GM10248 (cell line): ENCODE results near the gene BIN2.

Experiments used
- CTCF ChIA-PET: fragments of 300-600 bp; sonication (Branson Sonifier 250); formaldehyde crosslinking; extraction: SDS; loops from one replicate; lab custom pipeline; 2021; ENCODE audit warnings: antibody characterized with exemption; lab: Yijun Ruan, JAX
- POLR2A ChIA-PET: fragments of 350-650 bp; sonication (Branson Sonifier 250); formaldehyde crosslinking; extraction: SDS; loops from one replicate; lab custom pipeline; 2020; ENCODE audit warnings: antibody characterized with exemption; lab: Yijun Ruan, JAX
- DNase-seq: peaks from one replicate; pipeline ENCODE4 v3.0.0; 2012; ENCODE audit errors: extremely low spot score
- CTCF ChIP-seq: IDR thresholded peaks from 2 replicates; pipeline ENCODE4 v1.5.1; 2012; ENCODE audit warnings: mild to moderate bottlenecking, low read depth; ENCODE audit errors: extremely low read depth, missing control alignments, control extremely low read depth

BIN2 gene

GRCh38 chr12:51368640-51369517, 44.9 kb upstream of the BIN2 start:
- DNase-seq = peak; percentile 97
- POLR2A ChIA-PET = interaction anchor here (1.0 to 1.1 kb wide), 2 partner anchors 21 to 286 kb away, joined by 4 to 8 read pairs; partner anchors contain the start of gene CSRNP2

GRCh38 chr12:51365276-51365675, 41.3 kb upstream of the BIN2 start:
- no peak for TF ChIP-seq CTCF
- ChIA-PET CTCF (interaction anchor here (1.5 to 2.2 kb wide), 3 partner anchors 12 to 25 kb away, joined by 4 to 10 read pairs (median 4); no protein-coding TSS in a partner anchor), POLR2A (no interaction called here)
- DNase-seq = no peak

More at GRCh38 chr12:51368640-51369517, 44.9 kb upstream of the BIN2 start:
- no peak for TF ChIP-seq CTCF
- CTCF ChIA-PET = interaction anchor here (0.7 to 1.4 kb wide), 7 partner anchors 8 to 99 kb away, joined by 3 to 4 read pairs (median 3); no protein-coding TSS in a partner anchor

GRCh38 chr12:51364001-51364400, 40.0 kb upstream of the BIN2 start:
- ChIA-PET POLR2A (no interaction called here), CTCF (interaction anchor here (1.5 to 2.2 kb wide), 3 partner anchors 11 to 23 kb away, joined by 4 to 10 read pairs (median 4); no protein-coding TSS in a partner anchor)

GRCh38 chr12:51362747-51363342, 38.9 kb upstream of the BIN2 start:
- POLR2A ChIA-PET = interaction anchor here (0.6 to 0.7 kb wide), 2 partner anchors 11 to 121 kb away, joined by 3 to 4 read pairs; no protein-coding TSS in a partner anchor
- no peak for TF ChIP-seq CTCF
- DNase-seq = no peak
- CTCF ChIA-PET = interaction anchor here (5.9 kb wide), 1 partner anchor 12 kb away, joined by 35 read pairs; no protein-coding TSS in a partner anchor

More at GRCh38 chr12:51364001-51364400, 40.0 kb upstream of the BIN2 start:
- no peak for DNase-seq
- no peak for TF ChIP-seq CTCF

GRCh38 chr12:51362307-51362706, 38.3 kb upstream of the BIN2 start:
- TF ChIP-seq CTCF = no peak
- ChIA-PET POLR2A (interaction anchor here (0.6 to 0.7 kb wide), 3 partner anchors 10 to 341 kb away, joined by 3 to 4 read pairs (median 3); no protein-coding TSS in a partner anchor), CTCF (interaction anchor here (1.7 to 5.9 kb wide), 2 partner anchors 10 to 12 kb away, joined by 5 to 35 read pairs; no protein-coding TSS in a partner anchor)
- no peak for DNase-seq
